WTC11 (cell line): ENCODE data around the gene PLEKHM3. TPM values are rescaled to one million over a fixed set of nuclear protein-coding genes. Genes with fewer than 3 reads are reported as not detected.

ENCODE experiments used
- ATAC-seq: fragments of 200-7000 bp; cut with Tn5 transposase; 2 replicates; pipeline ENCODE4 v1.10.0; 2021; ENCODE audit warnings: mild to moderate bottlenecking, moderate library complexity
- CTCF ChIA-PET: fragments of 300-600 bp; sonication (Branson Sonifier 250); formaldehyde crosslinking; loops from one replicate; lab custom pipeline; 2021; ENCODE audit warnings: antibody characterized with exemption; lab: Charles Lee
- POLR2A ChIA-PET: fragments of 350-600 bp; sonication (Branson Sonifier 250); formaldehyde crosslinking; loops from one replicate; lab custom pipeline; 2021; ENCODE audit warnings: antibody characterized with exemption; lab: Charles Lee
- DNase-seq: peaks from one replicate; pipeline ENCODE4 v3.0.0; 2021; ENCODE audit warnings: low spot score
- H3K27ac Mint-ChIP-seq: 2 replicates; pipeline ENCODE4 v1.8.0; 2021; ENCODE audit warnings: mixed read lengths
- H3K27me3 Mint-ChIP-seq: 2 replicates; pipeline ENCODE4 v1.8.0; 2021; ENCODE audit warnings: low read depth, mild to moderate bottlenecking, moderate library complexity, mixed read lengths
- H3K36me3 Mint-ChIP-seq: 2 replicates; pipeline ENCODE4 v1.8.0; 2021; ENCODE audit warnings: mixed read lengths
- H3K4me1 Mint-ChIP-seq: 2 replicates; pipeline ENCODE4 v1.8.0; 2022; ENCODE audit warnings: mixed read lengths
- H3K4me3 Mint-ChIP-seq: 2 replicates; pipeline ENCODE4 v1.8.0; 2021; ENCODE audit warnings: mild to moderate bottlenecking, moderate library complexity, mixed read lengths
- H3K9me3 Mint-ChIP-seq: 2 replicates; pipeline ENCODE4 v1.8.0; 2021; ENCODE audit warnings: mixed read lengths
- CREM ChIP-seq: sonication (generic); formaldehyde crosslinking; IDR thresholded peaks from 2 replicates; pipeline ENCODE4 v1.8.1; 2022; ENCODE audit warnings: mild to moderate bottlenecking, missing genetic modification reagents, moderate library complexity
- ESRRA ChIP-seq: sonication (generic); formaldehyde crosslinking; IDR thresholded peaks from 2 replicates; pipeline ENCODE4 v1.8.1; 2022; ENCODE audit warnings: mild to moderate bottlenecking, missing genetic modification reagents, borderline replicate concordance
- FOXJ3 ChIP-seq: sonication (generic); formaldehyde crosslinking; IDR thresholded peaks from 2 replicates; pipeline ENCODE4 v1.9.0; 2021; ENCODE audit warnings: missing genetic modification reagents, mild to moderate bottlenecking, borderline replicate concordance
- MXD4 ChIP-seq: fragments of 250-450 bp; sonication (Bioruptor Pico); IDR thresholded peaks from 2 replicates; pipeline ENCODE4 v1.8.0; 2021; ENCODE audit warnings: mild to moderate bottlenecking, moderate library complexity, borderline replicate concordance
- NFATC4 ChIP-seq: fragments of 250-450 bp; sonication (Bioruptor Pico); IDR thresholded peaks from 2 replicates; pipeline ENCODE4 v1.9.0; 2021; ENCODE audit warnings: mild to moderate bottlenecking
- SMAD3 ChIP-seq: sonication (generic); formaldehyde crosslinking; IDR thresholded peaks from 2 replicates; pipeline ENCODE4 v1.8.0; 2022; ENCODE audit warnings: missing genetic modification reagents, mild to moderate bottlenecking, borderline replicate concordance
- SOX15 ChIP-seq: fragments of 250-450 bp; sonication (Bioruptor Pico); IDR thresholded peaks from 2 replicates; pipeline ENCODE4 v1.9.0; 2021; ENCODE audit warnings: mild to moderate bottlenecking
- TEAD4 ChIP-seq: sonication (generic); formaldehyde crosslinking; IDR thresholded peaks from 2 replicates; pipeline ENCODE4 v1.8.0; 2022; ENCODE audit warnings: mild to moderate bottlenecking, missing genetic modification reagents
- TP53 ChIP-seq: sonication (generic); formaldehyde crosslinking; IDR thresholded peaks from 2 replicates; pipeline ENCODE4 v1.8.1; 2023; ENCODE audit warnings: mild to moderate bottlenecking, missing genetic modification reagents
- ZNF121 ChIP-seq: sonication (generic); formaldehyde crosslinking; IDR thresholded peaks from 2 replicates; pipeline ENCODE4 v1.8.0; 2023; ENCODE audit warnings: missing genetic modification reagents
- ZNF138 ChIP-seq: sonication (generic); formaldehyde crosslinking; conservative IDR thresholded peaks from 2 replicates; pipeline ENCODE4 v1.8.1; 2022; ENCODE audit warnings: mild to moderate bottlenecking, moderate library complexity, missing genetic modification reagents
- ZNF416 ChIP-seq: fragments of 250-450 bp; sonication (Bioruptor Pico); IDR thresholded peaks from 2 replicates; pipeline ENCODE4 v1.9.0; 2021; ENCODE audit warnings: mild to moderate bottlenecking, inconsistent platforms
- total RNA-seq: library from RNA; stranded (reverse); gene quantifications from 3 replicates; pipeline ENCODE4 v1.2.3, GENCODE V29; 2021
- TF ChIP-seq, protein P1 (sequence below): sonication (generic); formaldehyde crosslinking; IDR thresholded peaks from 2 replicates; pipeline ENCODE4 v1.8.1; 2023; ENCODE audit warnings: mild to moderate bottlenecking, missing genetic modification reagents
- TF ChIP-seq, protein P2 (sequence below): sonication (generic); formaldehyde crosslinking; conservative IDR thresholded peaks from 2 replicates; pipeline ENCODE4 v1.8.1; 2023; ENCODE audit warnings: mild to moderate bottlenecking, low read depth, missing genetic modification reagents, moderate library complexity
- TF ChIP-seq, protein P3 (sequence below): sonication (generic); formaldehyde crosslinking; IDR thresholded peaks from 2 replicates; pipeline ENCODE4 v1.8.1; 2022; ENCODE audit warnings: low read depth, mild to moderate bottlenecking, moderate library complexity, missing genetic modification reagents, borderline replicate concordance
- TF ChIP-seq, protein P4 (sequence below): fragments of 250-450 bp; sonication (Bioruptor Pico); IDR thresholded peaks from 2 replicates; pipeline ENCODE4 v1.9.0; 2021; ENCODE audit warnings: mild to moderate bottlenecking
- TF ChIP-seq, protein P5 (sequence below): fragments of 250-450 bp; sonication (Bioruptor Pico); IDR thresholded peaks from 2 replicates; pipeline ENCODE4 v2.1.2; 2022; ENCODE audit warnings: mild to moderate bottlenecking, moderate library complexity
- TF ChIP-seq, protein P6 (sequence below): sonication (generic); formaldehyde crosslinking; IDR thresholded peaks from 2 replicates; pipeline ENCODE4 v1.8.1; 2023; ENCODE audit warnings: mild to moderate bottlenecking, moderate library complexity, missing genetic modification reagents
- TF ChIP-seq, protein P7 (sequence below): fragments of 250-450 bp; sonication (Bioruptor Pico); conservative IDR thresholded peaks from 2 replicates; pipeline ENCODE4 v1.9.0; 2021; ENCODE audit warnings: mild to moderate bottlenecking

The PLEKHM3 gene
- total RNA-seq, 1 experiment from 2014 or later, result 5.8 TPM

DNA sequence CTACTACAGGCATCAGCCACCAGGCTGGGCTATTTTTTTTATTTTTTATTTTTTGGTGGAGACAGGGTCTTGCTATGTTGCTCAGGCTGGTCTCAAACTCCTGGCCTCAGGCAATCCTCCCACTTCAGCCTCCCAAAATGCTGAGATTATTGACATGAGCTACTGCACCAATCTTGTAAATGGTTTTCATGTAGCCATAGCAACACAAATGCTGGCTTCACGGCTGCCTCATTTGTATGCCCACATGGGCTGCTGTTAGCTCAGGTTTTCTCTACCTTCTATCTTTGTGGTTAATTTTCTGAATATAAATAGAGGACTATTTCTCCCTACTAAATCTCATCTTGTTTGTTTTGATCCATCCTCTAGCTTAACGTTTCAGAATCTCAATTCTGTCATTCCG lies 58.2 kb downstream of the PLEKHM3 start:
- ATAC-seq (no peak), DNase-seq (no peak)
- TF ChIP-seq ZNF121, result peak; percentile 46; the same call in 1 of the 2 replicates
- TF ChIP-seq TP53, result no peak
- Mint-ChIP-seq H3K4me1 (peaks cover 55% of the 10 kb centered on the region), H3K36me3 (peaks cover 13% of the 10 kb centered on the region), H3K27ac (no peak overlapping the region), H3K9me3 (peaks cover 14% of the 10 kb centered on the region), H3K4me3 (no peak overlapping the region), H3K27me3 (peaks cover 3% of the 10 kb centered on the region; the same call in 1 of the 2 replicates)
- ChIA-PET CTCF (interaction anchor here (0.6 to 1.9 kb wide), 6 partner anchors 70 to 287 kb away, joined by 3 to 12 read pairs (median 4); no protein-coding TSS in a partner anchor), POLR2A (no interaction called here)

DNA sequence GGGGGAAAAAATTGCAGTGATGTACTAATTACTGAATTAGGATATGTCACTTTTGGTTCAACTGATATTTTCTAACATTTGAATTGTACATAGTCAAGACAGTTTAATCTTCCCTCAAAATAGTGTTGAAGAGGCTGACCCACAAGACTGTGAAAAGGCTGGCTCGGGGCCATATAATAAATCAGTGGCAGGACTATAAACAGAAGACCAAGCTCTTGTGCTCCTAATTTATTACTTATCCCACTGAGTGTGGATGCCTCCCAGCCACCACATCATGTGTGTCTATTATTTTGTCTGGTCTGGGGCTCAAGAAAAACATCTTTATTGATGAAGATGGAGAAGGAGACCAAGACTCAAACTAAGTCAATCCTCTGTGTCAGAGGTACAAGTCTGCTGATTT lies 64.4 kb downstream of the PLEKHM3 start:
- H3K4me3 Mint-ChIP-seq, result no peak overlapping the region
- DNase-seq (no peak), ATAC-seq (no peak)
- no peak for TF ChIP-seq ZNF138
- TF ChIP-seq, protein P1, sequence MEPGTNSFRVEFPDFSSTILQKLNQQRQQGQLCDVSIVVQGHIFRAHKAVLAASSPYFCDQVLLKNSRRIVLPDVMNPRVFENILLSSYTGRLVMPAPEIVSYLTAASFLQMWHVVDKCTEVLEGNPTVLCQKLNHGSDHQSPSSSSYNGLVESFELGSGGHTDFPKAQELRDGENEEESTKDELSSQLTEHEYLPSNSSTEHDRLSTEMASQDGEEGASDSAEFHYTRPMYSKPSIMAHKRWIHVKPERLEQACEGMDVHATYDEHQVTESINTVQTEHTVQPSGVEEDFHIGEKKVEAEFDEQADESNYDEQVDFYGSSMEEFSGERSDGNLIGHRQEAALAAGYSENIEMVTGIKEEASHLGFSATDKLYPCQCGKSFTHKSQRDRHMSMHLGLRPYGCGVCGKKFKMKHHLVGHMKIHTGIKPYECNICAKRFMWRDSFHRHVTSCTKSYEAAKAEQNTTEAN (CRISPR knock-in tag), result no peak
- TF ChIP-seq ZNF416 (CRISPR knock-in tag), result no peak
- TF ChIP-seq, protein P2, sequence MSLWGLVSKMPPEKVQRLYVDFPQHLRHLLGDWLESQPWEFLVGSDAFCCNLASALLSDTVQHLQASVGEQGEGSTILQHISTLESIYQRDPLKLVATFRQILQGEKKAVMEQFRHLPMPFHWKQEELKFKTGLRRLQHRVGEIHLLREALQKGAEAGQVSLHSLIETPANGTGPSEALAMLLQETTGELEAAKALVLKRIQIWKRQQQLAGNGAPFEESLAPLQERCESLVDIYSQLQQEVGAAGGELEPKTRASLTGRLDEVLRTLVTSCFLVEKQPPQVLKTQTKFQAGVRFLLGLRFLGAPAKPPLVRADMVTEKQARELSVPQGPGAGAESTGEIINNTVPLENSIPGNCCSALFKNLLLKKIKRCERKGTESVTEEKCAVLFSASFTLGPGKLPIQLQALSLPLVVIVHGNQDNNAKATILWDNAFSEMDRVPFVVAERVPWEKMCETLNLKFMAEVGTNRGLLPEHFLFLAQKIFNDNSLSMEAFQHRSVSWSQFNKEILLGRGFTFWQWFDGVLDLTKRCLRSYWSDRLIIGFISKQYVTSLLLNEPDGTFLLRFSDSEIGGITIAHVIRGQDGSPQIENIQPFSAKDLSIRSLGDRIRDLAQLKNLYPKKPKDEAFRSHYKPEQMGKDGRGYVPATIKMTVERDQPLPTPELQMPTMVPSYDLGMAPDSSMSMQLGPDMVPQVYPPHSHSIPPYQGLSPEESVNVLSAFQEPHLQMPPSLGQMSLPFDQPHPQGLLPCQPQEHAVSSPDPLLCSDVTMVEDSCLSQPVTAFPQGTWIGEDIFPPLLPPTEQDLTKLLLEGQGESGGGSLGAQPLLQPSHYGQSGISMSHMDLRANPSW (CRISPR knock-in tag), result no peak
- TF ChIP-seq SOX15 (CRISPR knock-in tag), result no peak
- TF ChIP-seq, protein P3, sequence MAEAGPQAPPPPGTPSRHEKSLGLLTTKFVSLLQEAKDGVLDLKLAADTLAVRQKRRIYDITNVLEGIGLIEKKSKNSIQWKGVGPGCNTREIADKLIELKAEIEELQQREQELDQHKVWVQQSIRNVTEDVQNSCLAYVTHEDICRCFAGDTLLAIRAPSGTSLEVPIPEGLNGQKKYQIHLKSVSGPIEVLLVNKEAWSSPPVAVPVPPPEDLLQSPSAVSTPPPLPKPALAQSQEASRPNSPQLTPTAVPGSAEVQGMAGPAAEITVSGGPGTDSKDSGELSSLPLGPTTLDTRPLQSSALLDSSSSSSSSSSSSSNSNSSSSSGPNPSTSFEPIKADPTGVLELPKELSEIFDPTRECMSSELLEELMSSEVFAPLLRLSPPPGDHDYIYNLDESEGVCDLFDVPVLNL, result no peak
- no peak for TF ChIP-seq SMAD3 (CRISPR knock-in tag)
- TF ChIP-seq CREM (CRISPR knock-in tag), result no peak
- TF ChIP-seq TEAD4 (CRISPR knock-in tag), result no peak
- TF ChIP-seq, protein P4, sequence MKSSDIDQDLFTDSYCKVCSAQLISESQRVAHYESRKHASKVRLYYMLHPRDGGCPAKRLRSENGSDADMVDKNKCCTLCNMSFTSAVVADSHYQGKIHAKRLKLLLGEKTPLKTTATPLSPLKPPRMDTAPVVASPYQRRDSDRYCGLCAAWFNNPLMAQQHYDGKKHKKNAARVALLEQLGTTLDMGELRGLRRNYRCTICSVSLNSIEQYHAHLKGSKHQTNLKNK (CRISPR knock-in tag), result no peak
- no peak for TF ChIP-seq FOXJ3 (CRISPR knock-in tag)
- TF ChIP-seq NFATC4 (CRISPR knock-in tag), result no peak
- TF ChIP-seq MXD4 (CRISPR knock-in tag), result no peak
- no peak for TF ChIP-seq ESRRA
- TF ChIP-seq, all 79 proteins: peak for 0
- ChIA-PET POLR2A (no interaction called here), CTCF (no interaction called here)
- Mint-ChIP-seq H3K27me3 (peaks cover 3% of the 10 kb centered on the region; the same call in 1 of the 2 replicates), H3K4me1 (peaks cover 13% of the 10 kb centered on the region), H3K36me3 (peaks cover 22% of the 10 kb centered on the region), H3K9me3 (peaks cover 25% of the 10 kb centered on the region), H3K27ac (no peak overlapping the region)

DNA sequence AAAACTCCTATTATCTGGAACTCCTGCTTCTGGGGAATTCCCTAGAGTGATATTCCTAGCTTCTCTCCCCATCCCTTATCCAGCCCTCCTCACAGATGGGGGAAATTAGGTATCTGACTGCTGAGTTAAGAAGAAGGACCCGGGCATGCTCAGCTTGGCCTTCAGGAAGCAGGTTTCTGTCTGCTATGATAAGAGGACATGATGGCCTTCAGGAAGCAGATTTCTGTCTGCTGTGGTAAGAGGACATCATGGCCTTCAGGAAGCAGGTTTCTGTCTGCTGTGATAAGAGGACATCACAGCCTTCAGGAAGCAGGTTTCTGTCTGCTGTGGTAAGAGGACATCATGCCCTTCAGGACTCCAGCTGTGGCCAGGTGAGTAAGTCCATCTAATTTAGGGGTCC lies 65.2 kb downstream of the PLEKHM3 start:
- no peak for ATAC-seq
- ChIA-PET POLR2A (no interaction called here), CTCF (no interaction called here)
- no peak overlapping the region for H3K27ac Mint-ChIP-seq
- H3K36me3 Mint-ChIP-seq, result peaks cover 22% of the 10 kb centered on the region
- peaks cover 3% of the 10 kb centered on the region; the same call in 1 of the 2 replicates for H3K27me3 Mint-ChIP-seq
- H3K4me1 Mint-ChIP-seq, result peaks cover 11% of the 10 kb centered on the region
- TF ChIP-seq, protein P5, sequence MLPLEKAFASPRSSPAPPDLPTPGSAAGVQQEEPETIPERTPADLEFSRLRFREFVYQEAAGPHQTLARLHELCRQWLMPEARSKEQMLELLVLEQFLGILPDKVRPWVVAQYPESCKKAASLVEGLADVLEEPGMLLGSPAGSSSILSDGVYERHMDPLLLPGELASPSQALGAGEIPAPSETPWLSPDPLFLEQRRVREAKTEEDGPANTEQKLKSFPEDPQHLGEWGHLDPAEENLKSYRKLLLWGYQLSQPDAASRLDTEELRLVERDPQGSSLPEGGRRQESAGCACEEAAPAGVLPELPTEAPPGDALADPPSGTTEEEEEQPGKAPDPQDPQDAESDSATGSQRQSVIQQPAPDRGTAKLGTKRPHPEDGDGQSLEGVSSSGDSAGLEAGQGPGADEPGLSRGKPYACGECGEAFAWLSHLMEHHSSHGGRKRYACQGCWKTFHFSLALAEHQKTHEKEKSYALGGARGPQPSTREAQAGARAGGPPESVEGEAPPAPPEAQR (CRISPR knock-in tag), result no peak
- TF ChIP-seq FOXJ3 (CRISPR knock-in tag) (no peak), SMAD3 (CRISPR knock-in tag) (no peak)
- TF ChIP-seq, protein P6, sequence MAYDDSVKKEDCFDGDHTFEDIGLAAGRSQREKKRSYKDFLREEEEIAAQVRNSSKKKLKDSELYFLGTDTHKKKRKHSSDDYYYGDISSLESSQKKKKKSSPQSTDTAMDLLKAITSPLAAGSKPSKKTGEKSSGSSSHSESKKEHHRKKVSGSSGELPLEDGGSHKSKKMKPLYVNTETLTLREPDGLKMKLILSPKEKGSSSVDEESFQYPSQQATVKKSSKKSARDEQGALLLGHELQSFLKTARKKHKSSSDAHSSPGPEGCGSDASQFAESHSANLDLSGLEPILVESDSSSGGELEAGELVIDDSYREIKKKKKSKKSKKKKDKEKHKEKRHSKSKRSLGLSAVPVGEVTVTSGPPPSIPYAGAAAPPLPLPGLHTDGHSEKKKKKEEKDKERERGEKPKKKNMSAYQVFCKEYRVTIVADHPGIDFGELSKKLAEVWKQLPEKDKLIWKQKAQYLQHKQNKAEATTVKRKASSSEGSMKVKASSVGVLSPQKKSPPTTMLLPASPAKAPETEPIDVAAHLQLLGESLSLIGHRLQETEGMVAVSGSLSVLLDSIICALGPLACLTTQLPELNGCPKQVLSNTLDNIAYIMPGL (CRISPR knock-in tag), result no peak
- TF ChIP-seq, protein P1 (CRISPR knock-in tag), result no peak
- TF ChIP-seq, protein P7, sequence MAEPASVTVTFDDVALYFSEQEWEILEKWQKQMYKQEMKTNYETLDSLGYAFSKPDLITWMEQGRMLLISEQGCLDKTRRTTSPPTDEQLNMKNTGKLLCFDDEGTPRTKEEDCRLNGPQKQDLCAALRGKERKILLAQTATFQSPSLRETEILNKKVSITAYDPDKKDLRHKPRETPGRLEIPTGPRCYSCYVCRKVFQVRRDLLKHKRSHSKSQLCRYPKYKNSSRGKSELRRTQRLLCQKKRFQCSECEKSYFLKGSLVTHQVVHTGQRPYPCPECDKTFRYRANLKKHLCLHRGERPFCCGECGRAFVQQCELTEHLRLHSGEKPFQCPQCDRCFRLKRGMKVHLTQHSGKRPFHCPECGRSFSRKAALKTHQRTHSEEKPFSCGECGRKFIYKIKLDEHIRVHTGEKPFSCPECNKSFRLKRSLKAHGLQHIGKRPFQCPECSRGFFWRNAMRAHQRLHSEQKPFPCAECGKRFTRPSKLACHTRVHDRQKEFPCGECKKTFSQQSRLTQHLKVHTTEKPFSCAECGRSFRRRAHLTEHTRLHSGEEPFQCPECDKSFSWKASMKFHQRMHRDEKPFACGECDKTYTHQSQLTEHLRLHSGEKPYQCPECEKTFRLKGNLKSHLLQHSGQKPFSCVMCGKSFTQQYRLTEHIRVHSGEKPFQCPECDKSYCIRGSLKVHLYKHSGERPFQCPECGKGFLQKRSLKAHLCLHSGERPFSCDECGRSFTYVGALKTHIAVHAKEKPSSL (CRISPR knock-in tag), result no peak
- peaks cover 25% of the 10 kb centered on the region for H3K9me3 Mint-ChIP-seq
- no peak for DNase-seq
- H3K4me3 Mint-ChIP-seq, result no peak overlapping the region
